Stimulated activated CD4-positive, alpha-beta T cell treated with anti-CD3 and anti-CD28 coated beads, Interleukin-4, amount 100 ng/mL, for 24 hours (primary cell): Measurements from ENCODE around the gene TMEM244.
"Not testable (repeated sequence)": the region's sequence is repeated elsewhere in the genome, so short reads cannot be mapped to it uniquely, and the experiment has no call there.

Experiments
- DNase-seq: peaks from one replicate; pipeline ENCODE4 v3.0.0-alpha.2; 2020

Gene TMEM244

GRCh38 chr6:129802920-129803319, 58.2 kb downstream of the TMEM244 start:
- DNase-seq, result not testable (repeated sequence)

- DNase-seq, result no peak
Measured at GRCh38 chr6:129801909-129802308, 59.2 kb downstream of the TMEM244 start.

DNA sequence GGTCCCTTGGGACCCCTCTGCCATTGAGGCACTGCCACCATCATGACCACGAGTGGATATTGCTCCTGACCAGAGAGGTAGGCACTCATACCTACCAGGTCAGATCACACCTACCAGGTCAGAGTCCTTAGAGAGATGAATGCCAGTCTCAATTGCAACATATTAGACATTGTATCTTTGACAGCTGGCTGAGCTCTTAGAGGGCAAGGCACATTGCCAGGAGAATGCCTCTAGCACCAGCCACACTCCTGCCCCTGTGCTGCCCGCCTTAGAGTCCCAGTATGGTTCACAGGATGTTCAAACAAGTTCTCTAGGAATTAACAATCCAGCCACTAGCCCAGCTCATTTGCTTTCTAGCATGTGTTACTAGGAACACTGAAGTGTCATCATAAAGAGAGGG, 65.9 kb downstream of the TMEM244 start:
- DNase-seq, result no peak

GRCh38 chr6:129793447-129793846, 67.7 kb downstream of the TMEM244 start:
- DNase-seq, result no peak

GRCh38 chr6:129792049-129792448, 69.1 kb downstream of the TMEM244 start:
- no peak for DNase-seq

- no peak for DNase-seq
Measured at GRCh38 chr6:129790785-129791184, 70.3 kb downstream of the TMEM244 start.

DNA sequence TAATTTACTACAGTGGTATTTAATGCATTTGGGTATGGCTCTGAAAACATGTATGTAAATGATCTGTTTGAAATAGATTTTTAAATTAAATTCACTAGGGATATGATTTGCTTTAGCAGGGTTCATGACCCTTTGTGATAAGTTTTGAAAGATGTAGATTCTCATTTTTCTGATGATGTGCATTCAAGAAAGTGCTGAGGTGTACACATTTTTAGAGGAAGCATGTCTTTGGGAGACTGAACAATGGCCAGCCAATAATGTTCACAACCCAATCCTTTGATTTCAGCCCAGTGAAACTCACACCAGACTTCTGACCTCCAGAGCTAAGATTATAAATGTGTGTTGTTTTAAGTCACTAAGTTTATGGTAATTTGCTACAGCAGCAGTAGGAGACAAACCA, 71.1 kb downstream of the TMEM244 start:
- no peak for DNase-seq

GRCh38 chr6:129787816-129788215, 73.3 kb downstream of the TMEM244 start:
- DNase-seq, result no peak

DNA sequence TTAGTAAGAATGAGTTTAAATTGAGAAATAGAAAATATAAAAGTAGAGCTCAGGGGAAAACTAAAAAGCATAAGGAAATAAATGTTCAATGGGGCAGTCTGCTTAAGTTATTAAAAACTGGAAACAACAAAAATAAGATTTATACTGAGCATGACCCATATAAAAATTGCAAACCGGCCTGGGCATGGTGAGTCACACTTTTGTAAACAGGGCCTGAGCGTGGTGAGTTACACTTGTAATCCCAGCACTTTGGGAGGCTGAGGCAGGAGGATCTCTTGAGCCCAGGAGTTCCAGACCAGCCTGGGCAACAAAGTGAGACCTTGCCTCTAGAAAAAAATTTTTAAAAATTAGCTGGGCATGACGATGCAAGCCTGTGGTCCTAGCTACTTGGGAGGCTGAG, 74.6 kb downstream of the TMEM244 start:
- DNase-seq, result no peak

DNA sequence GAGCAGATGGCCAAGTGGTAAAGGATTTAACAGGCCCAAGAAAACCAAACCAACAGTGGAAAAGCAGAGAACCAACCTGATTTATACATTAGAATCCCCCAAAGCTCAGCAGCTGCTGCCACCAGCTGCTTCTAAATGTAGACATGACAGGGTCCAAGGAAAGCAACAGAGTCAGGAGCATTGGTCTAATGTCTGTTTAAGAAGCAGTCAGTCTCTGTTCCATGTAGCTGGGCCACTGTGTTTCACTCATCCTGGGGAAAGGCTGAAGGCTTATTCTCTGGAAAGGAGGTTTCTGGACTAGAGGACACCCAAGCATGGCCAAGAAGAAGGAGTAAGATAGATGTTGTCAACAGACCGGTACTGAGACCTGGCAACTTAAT, 75.4 kb downstream of the TMEM244 start:
- no peak for DNase-seq

- DNase-seq, result no peak
Measured at GRCh38 chr6:129785047-129785755, 75.9 kb downstream of the TMEM244 start.
